Neural progenitor cell (in vitro differentiated cells): ENCODE measurements around the gene RPL34. TPM values are rescaled to one million over a fixed set of nuclear protein-coding genes. Genes with fewer than 3 reads are reported as not detected.

Experiments
- DNase-seq: peaks from one replicate; pipeline ENCODE4 v3.0.0-alpha.2; 2016; ENCODE audit warnings: low spot score
- H2AFZ ChIP-seq: fragments of 200-600 bp; sonication (generic); replicated peaks from 2 replicates; pipeline ENCODE4 v1.6.1; 2016; ENCODE audit warnings: antibody characterized with exemption
- H3F3A ChIP-seq: fragments of 200-600 bp; sonication (generic); 2 replicates; pipeline ENCODE4 v1.6.1; 2016; ENCODE audit warnings: antibody characterized with exemption, low read depth
- H3K27ac ChIP-seq: fragments of 200-600 bp; sonication (generic); 2 replicates; pipeline ENCODE4 v1.5.1; 2016; ENCODE audit warnings: mild to moderate bottlenecking
- H3K27me3 ChIP-seq: fragments of 200-600 bp; sonication (generic); 2 replicates; pipeline ENCODE4 v1.6.1; 2016; ENCODE audit warnings: mild to moderate bottlenecking, moderate library complexity
- H3K36me3 ChIP-seq: fragments of 200-600 bp; sonication (generic); 2 replicates; pipeline ENCODE4 v1.5.1; 2016
- H3K4me1 ChIP-seq: fragments of 200-600 bp; sonication (generic); 2 replicates; pipeline ENCODE4 v1.6.1; 2016; ENCODE audit warnings: mixed run types
- H3K4me2 ChIP-seq: fragments of 200-600 bp; sonication (generic); 2 replicates; pipeline ENCODE4 v1.6.1; 2016
- H3K4me3 ChIP-seq: fragments of 200-600 bp; sonication (generic); 2 replicates; pipeline ENCODE4 v1.5.1; 2016
- H3K79me2 ChIP-seq: fragments of 200-600 bp; sonication (generic); 2 replicates; pipeline ENCODE4 v1.6.1; 2016; ENCODE audit warnings: low read depth
- H3K9ac ChIP-seq: fragments of 200-600 bp; sonication (generic); 2 replicates; pipeline ENCODE4 v1.6.1; 2016
- H3K9me3 ChIP-seq: fragments of 200-600 bp; sonication (generic); 2 replicates; pipeline ENCODE4 v1.5.1; 2016; ENCODE audit warnings: low read depth
- H4K20me1 ChIP-seq: fragments of 200-600 bp; sonication (generic); 2 replicates; pipeline ENCODE4 v1.6.1; 2016; ENCODE audit warnings: low read depth
- H3K27ac Mint-ChIP-seq: 3 replicates; pipeline ENCODE4 v1.8.0; 2021; ENCODE audit warnings: mixed read lengths
- H3K27me3 Mint-ChIP-seq: 2 replicates; pipeline ENCODE4 v1.8.0; 2022; ENCODE audit warnings: low read depth, mild to moderate bottlenecking, inconsistent platforms, moderate library complexity, mixed read lengths; ENCODE audit not compliant: insufficient read depth
- H3K36me3 Mint-ChIP-seq: 3 replicates; pipeline ENCODE4 v1.8.0; 2021; ENCODE audit warnings: mixed read lengths
- H3K4me1 Mint-ChIP-seq: 3 replicates; pipeline ENCODE4 v1.8.0; 2021; ENCODE audit warnings: mixed read lengths
- H3K4me3 Mint-ChIP-seq: 3 replicates; pipeline ENCODE4 v1.8.0; 2021; ENCODE audit warnings: mild to moderate bottlenecking, moderate library complexity, mixed read lengths
- H3K9me3 Mint-ChIP-seq: 3 replicates; pipeline ENCODE4 v1.8.0; 2020; ENCODE audit warnings: mixed read lengths
- EZH2 ChIP-seq: fragments of 200-600 bp; sonication (generic); IDR thresholded peaks from 2 replicates; pipeline ENCODE4 v1.6.1; 2017; ENCODE audit warnings: antibody characterized with exemption, mild to moderate bottlenecking, moderate library complexity
- EZH2phosphoT487 ChIP-seq: fragments of 200-600 bp; sonication (generic); IDR thresholded peaks from 2 replicates; pipeline ENCODE4 v1.6.1; 2017; ENCODE audit warnings: antibody characterized with exemption
- total RNA-seq: library from RNA; depleted of rRNA; stranded (reverse); fragments of >200 nt; gene quantifications from 2 replicates; pipeline ENCODE4 v1.2.3, GENCODE V29; 2015; ENCODE audit warnings: low replicate concordance
- TF ChIP-seq, protein P1 (sequence below): fragments of 200-600 bp; sonication (generic); IDR thresholded peaks from 2 replicates; pipeline ENCODE4 v1.5.1; 2017; ENCODE audit warnings: antibody characterized with exemption, mild to moderate bottlenecking

The RPL34 gene
- total RNA-seq, 1 donor from 2014 or later: 2,510 TPM

DNA sequence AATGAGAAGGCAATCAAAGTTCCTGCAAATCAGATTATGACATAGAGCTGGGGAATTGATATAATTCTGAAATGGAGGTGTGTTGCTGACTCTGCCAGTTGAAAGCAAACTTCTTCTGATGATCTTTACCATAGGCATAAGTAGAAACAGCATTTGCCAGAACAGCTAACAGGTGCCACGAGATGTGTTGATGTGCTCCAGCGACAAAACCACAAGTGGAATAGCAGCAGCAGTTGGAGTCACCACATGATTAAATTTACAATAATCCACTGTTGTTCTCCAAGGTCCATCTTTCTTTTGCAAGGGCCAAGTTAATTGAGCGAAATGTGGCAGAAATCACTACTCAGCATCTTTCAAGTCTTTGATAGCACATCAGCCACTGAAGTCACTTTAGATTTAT, 26.3 kb downstream of the RPL34 start:
- Mint-ChIP-seq H3K27me3 (no peaks in the 10 kb centered on the region), H3K9me3 (no peaks in the 10 kb centered on the region), H3K4me1 (peaks cover 3% of the 10 kb centered on the region), H3K27ac (no peak overlapping the region), H3K36me3 (peaks cover under 1% of the 10 kb centered on the region), H3K4me3 (no peak overlapping the region)
- no peaks in the 10 kb centered on the region for H3K36me3 ChIP-seq
- no peak overlapping the region for H3K4me2 ChIP-seq
- H4K20me1 ChIP-seq: no peaks in the 10 kb centered on the region
- no peak overlapping the region for H3K27ac ChIP-seq
- no peak for DNase-seq
- H3K4me1 ChIP-seq: peaks cover 6% of the 10 kb centered on the region
- no peak overlapping the region for H2AFZ ChIP-seq
- H3K9me3 ChIP-seq: no peaks in the 10 kb centered on the region
- TF ChIP-seq, protein P1, sequence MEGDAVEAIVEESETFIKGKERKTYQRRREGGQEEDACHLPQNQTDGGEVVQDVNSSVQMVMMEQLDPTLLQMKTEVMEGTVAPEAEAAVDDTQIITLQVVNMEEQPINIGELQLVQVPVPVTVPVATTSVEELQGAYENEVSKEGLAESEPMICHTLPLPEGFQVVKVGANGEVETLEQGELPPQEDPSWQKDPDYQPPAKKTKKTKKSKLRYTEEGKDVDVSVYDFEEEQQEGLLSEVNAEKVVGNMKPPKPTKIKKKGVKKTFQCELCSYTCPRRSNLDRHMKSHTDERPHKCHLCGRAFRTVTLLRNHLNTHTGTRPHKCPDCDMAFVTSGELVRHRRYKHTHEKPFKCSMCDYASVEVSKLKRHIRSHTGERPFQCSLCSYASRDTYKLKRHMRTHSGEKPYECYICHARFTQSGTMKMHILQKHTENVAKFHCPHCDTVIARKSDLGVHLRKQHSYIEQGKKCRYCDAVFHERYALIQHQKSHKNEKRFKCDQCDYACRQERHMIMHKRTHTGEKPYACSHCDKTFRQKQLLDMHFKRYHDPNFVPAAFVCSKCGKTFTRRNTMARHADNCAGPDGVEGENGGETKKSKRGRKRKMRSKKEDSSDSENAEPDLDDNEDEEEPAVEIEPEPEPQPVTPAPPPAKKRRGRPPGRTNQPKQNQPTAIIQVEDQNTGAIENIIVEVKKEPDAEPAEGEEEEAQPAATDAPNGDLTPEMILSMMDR: no peak
- no peak for TF ChIP-seq EZH2
- no peak for TF ChIP-seq EZH2phosphoT487
- no peaks in the 10 kb centered on the region for H3K27me3 ChIP-seq
- no peak overlapping the region for H3K4me3 ChIP-seq
- H3K9ac ChIP-seq: no peak overlapping the region
- H3F3A ChIP-seq: no peaks in the 10 kb centered on the region
- H3K79me2 ChIP-seq: peaks cover 13% of the 10 kb centered on the region

DNA sequence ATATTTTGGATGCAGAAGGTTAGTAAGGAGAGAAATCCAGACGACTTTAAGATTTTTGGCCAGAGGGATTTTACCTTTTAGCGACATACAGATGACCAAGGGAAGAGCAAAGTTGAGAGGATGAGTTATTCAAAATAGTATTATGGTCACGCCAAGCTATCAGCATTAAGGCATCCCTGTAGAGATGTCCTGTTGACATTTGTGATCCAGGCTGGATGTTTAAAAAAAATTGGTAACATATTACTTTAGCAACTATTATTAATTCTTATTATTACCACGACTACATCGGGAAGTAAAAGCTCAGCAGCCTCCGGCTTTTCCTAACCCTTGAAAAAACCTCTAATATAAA, 29.5 kb downstream of the RPL34 start:
- H3K4me3 ChIP-seq: peak overlapping the region; percentile 80
- H4K20me1 ChIP-seq: no peaks in the 10 kb centered on the region
- no peaks in the 10 kb centered on the region for H3K27me3 ChIP-seq
- H3K27ac ChIP-seq: no peak overlapping the region
- H3K79me2 ChIP-seq: peaks cover 45% of the 10 kb centered on the region
- peak overlapping the region; percentile 12 for H3K27ac Mint-ChIP-seq
- H3K4me1 ChIP-seq: peaks cover 6% of the 10 kb centered on the region
- H3K9me3 ChIP-seq: no peaks in the 10 kb centered on the region
- TF ChIP-seq, protein P1: no peak
- TF ChIP-seq EZH2 (no peak), EZH2phosphoT487 (no peak)
- peak overlapping the region; percentile 91 for H3K4me2 ChIP-seq
- H3K4me1 Mint-ChIP-seq: peaks cover 5% of the 10 kb centered on the region
- H3K4me3 Mint-ChIP-seq: peak overlapping the region; percentile 94
- no peaks in the 10 kb centered on the region for H3K27me3 Mint-ChIP-seq
- no peaks in the 10 kb centered on the region for H3K9me3 Mint-ChIP-seq
- DNase-seq: no peak
- H3K36me3 ChIP-seq: no peaks in the 10 kb centered on the region
- no peaks in the 10 kb centered on the region for H3F3A ChIP-seq
- H3K36me3 Mint-ChIP-seq: no peaks in the 10 kb centered on the region
- H2AFZ ChIP-seq: peak overlapping the region; percentile 90
- peak overlapping the region; percentile 90 for H3K9ac ChIP-seq

DNA sequence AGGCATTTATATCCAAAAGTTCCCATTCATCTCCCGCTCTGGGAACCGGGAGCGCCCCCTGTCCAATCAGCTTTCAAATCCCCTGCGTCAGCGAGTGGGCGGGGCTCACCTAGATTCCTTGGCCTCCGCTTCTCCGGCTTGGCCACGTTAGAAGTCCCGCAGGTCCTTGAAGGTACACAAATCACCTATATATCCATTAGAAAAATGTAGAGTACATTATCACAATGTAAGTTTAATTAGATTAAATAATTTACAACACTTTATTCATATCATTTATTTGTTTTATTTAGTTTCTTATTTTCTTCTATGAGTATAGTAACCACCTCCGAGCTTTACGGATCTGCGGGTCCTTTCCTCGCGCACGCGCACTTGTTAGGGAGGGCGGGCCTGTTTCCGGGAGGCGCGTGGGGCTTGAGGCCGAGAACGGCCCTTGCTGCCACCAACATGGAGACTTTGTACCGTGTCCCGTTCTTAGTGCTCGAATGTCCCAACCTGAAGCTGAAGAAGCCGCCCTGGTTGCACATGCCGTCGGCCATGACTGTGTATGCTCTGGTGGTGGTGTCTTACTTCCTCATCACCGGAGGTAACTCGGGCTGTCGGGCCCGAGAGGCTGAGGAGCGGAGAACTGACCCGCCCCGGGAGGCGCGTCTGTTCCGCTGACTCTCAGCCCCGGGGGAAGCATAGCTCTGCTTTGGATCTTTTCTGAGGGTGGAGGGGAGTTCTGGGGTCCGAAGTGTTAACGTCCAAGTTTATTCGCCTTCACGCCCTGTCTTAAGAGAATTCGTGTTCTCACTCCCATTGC, 30.0 kb downstream of the RPL34 start, which contains the start of gene OSTC:
TSS of gene OSTC (plus strand) at position 388 of the 802 bp plus-strand sequence. CDS start at position 445, 57 bp downstream.
- Histone ChIP-seq H4K20me1 (no peaks in the 10 kb centered on the region), H3K79me2 (peaks cover 50% of the 10 kb centered on the region), H2AFZ (peak within 1 kb of the TSS; percentile 90), H3F3A (no peaks in the 10 kb centered on the region), H3K27me3 (no peaks in the 10 kb centered on the region), H3K27ac (peak within 1 kb of the TSS; percentile 95), H3K36me3 (peaks cover under 1% of the 10 kb centered on the region), H3K4me3 (peak within 1 kb of the TSS; percentile 80), H3K4me2 (peak within 1 kb of the TSS; percentile 91), H3K9ac (peak within 1 kb of the TSS; percentile 90), H3K9me3 (no peaks in the 10 kb centered on the region), H3K4me1 (peaks cover 6% of the 10 kb centered on the region)
- Mint-ChIP-seq H3K27me3 (no peaks in the 10 kb centered on the region), H3K9me3 (no peaks in the 10 kb centered on the region), H3K27ac (peak within 1 kb of the TSS; percentile 94), H3K36me3 (no peaks in the 10 kb centered on the region), H3K4me1 (peaks cover 5% of the 10 kb centered on the region), H3K4me3 (peak within 1 kb of the TSS; percentile 94)
- peak; percentile 98 for DNase-seq
- TF ChIP-seq EZH2phosphoT487: no peak
- TF ChIP-seq EZH2: no peak
- TF ChIP-seq, protein P1: peak; percentile 18
